ENCODE measurements around the gene MAP3K10. TPM values are rescaled to one million over a fixed set of nuclear protein-coding genes. Genes with fewer than 3 reads are reported as not detected.
A peak's percentile ranks its signal among the peaks of the same experiment; 100 is the strongest.

MAP3K10 gene
- total and polyA plus RNA-seq, 2 of the 13 experiments (the other 11 are each of a cell fraction or from before 2014, with no cell fraction given), result 3.4 to 5.0 TPM

DNA sequence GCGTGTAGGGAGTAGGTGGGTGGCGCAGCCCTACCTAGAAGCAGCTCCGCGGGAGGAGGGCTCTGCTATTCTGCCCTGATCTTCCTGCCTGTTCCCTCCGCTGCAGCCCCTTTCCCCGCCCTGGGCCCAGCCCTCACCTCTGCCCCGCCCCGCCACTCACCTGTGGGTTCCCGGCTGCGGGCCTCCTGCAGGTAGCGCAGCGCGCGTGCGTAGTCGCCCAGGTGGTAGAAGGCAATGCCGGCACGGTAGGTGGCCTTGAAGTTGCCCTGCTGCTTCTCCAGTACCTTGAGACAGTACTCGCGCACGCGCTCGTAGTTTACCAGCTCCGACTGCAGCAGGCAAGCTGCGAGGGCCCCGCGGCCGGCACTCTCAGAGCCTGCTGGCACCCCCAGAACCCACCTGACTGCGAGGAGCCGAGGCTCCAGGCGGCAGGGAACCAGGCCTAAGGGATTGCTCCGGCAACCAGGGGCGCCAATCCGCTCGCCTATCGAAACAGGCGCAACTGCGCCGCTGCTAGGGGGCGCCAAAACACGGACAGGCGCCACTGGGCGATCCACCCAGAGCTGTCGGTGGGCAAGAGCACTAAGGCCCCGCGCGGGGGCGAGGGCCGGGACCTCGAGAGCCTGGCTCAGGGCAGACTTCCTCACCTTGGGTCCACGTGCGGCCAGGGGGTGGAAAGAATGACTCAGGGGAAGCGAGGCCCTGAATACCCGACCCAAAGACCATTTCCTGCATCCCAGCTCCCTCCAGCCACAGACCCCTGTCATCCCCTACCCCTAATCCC lies 26.0 kb downstream of the MAP3K10 start:
- H3K36me3 ChIP-seq (replicated peaks in 1 of 2; ENCODE audit: control insufficient read depth in 1 of 2, insufficient read depth in 2 of 2, low read length in 2 of 2), result no peaks in the 10 kb centered on the region
- H3K27ac ChIP-seq (ENCODE audit: extremely low read length, insufficient read depth, low read length), result no peak overlapping the region
- H2AFZ ChIP-seq (ENCODE audit: low read length), result no peak overlapping the region
- DNase-seq (ENCODE audit: low spot score) (no peak), FAIRE-seq (no peak), ATAC-seq (peak; percentile 41)
- H3K27me3 ChIP-seq (ENCODE audit: control insufficient read depth in 1 of 2, insufficient read depth in 2 of 2, low read length in 2 of 2), result peaks cover 0 to 7% of the 10 kb centered on the region in 2 experiments; a peak in 1 of 5 replicates
- in situ Hi-C loops (cut with HindIII; ENCODE audit: extremely low pct_ligation_motif_present, low pct_unique_long_range_greater_than_20kb) (no loop called here), intact Hi-C loops (cut with micrococcal nuclease; ENCODE audit: unreplicated experiment) (no loop called here)
- H3K9ac ChIP-seq (ENCODE audit: insufficient read depth, low read depth, low read length), result no peak overlapping the region
- POLR2A ChIA-PET, result no interaction called here
- H3K4me1 ChIP-seq (ENCODE audit: insufficient read depth, low read length), result peaks cover 7% of the 10 kb centered on the region
- no peaks in the 10 kb centered on the region for H3K79me2 ChIP-seq (ENCODE audit: insufficient read depth, low read length)
- WGBS (ENCODE audit: low lambda C conversion rate), result 75% methylated on average over 27 of the region's 54 CpGs
- no peak overlapping the region for H3K4me3 ChIP-seq (replicated peaks in 1 of 3; ENCODE audit: insufficient read depth in 1 of 3, low read depth in 2 of 3, low read length in 3 of 3)
- H4K20me1 ChIP-seq (ENCODE audit: insufficient read depth, low read length), result no peaks in the 10 kb centered on the region
- no TSS peak for BruUV-seq (replicated peaks)
- CTCF ChIA-PET (ENCODE audit: low intra/inter-chr PET ratio, low total read pairs), result no interaction called here
- no peaks in the 10 kb centered on the region for H3K9me3 ChIP-seq (ENCODE audit: low read length)
- no peak overlapping the region for H3K4me2 ChIP-seq (ENCODE audit: low read depth, low read length)
- TF ChIP-seq ZBTB7B (CRISPR knock-in tag; IDR thresholded peaks at IDR 0.05) (peak; percentile 39; the same call in 1 of the 2 replicates), POLR2A (IDR thresholded peaks at IDR 0.05; ENCODE audit: insufficient read depth in 1 of 2, low read depth in 2 of 2, low read length in 2 of 2) (no peak), POGZ (CRISPR knock-in tag; IDR thresholded peaks at IDR 0.05) (0 out of 2 replicates have a peak, but pooled peaks have one; percentile 38), KDM2A (CRISPR knock-in tag; IDR thresholded peaks at IDR 0.05; ENCODE audit: borderline replicate concordance, low read depth) (peak; percentile 50; the same call in 1 of the 2 replicates), ZBTB38 (CRISPR knock-in tag; IDR thresholded peaks at IDR 0.05) (peak; percentile 79), RXRA (CRISPR knock-in tag; IDR thresholded peaks at IDR 0.05) (peak; percentile 40; the same call in 1 of the 2 replicates), ZNF678 (CRISPR knock-in tag; IDR thresholded peaks at IDR 0.05) (no peak), ZMYM4 (CRISPR knock-in tag; IDR thresholded peaks at IDR 0.05) (0 out of 2 replicates have a peak, but pooled peaks have one; percentile 17), ZNF569 (CRISPR knock-in tag; IDR thresholded peaks at IDR 0.05; ENCODE audit: borderline replicate concordance) (no peak), MYC (CRISPR knock-in tag; IDR thresholded peaks at IDR 0.05; ENCODE audit: borderline replicate concordance) (0 out of 2 replicates have a peak, but pooled peaks have one; percentile 18)
- TF ChIP-seq, protein P1, sequence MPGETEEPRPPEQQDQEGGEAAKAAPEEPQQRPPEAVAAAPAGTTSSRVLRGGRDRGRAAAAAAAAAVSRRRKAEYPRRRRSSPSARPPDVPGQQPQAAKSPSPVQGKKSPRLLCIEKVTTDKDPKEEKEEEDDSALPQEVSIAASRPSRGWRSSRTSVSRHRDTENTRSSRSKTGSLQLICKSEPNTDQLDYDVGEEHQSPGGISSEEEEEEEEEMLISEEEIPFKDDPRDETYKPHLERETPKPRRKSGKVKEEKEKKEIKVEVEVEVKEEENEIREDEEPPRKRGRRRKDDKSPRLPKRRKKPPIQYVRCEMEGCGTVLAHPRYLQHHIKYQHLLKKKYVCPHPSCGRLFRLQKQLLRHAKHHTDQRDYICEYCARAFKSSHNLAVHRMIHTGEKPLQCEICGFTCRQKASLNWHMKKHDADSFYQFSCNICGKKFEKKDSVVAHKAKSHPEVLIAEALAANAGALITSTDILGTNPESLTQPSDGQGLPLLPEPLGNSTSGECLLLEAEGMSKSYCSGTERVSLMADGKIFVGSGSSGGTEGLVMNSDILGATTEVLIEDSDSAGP (CRISPR knock-in tag; IDR thresholded peaks at IDR 0.05; ENCODE audit: borderline replicate concordance), result peak; percentile 33; the same call in 1 of the 2 replicates
- TF ChIP-seq, protein P2, sequence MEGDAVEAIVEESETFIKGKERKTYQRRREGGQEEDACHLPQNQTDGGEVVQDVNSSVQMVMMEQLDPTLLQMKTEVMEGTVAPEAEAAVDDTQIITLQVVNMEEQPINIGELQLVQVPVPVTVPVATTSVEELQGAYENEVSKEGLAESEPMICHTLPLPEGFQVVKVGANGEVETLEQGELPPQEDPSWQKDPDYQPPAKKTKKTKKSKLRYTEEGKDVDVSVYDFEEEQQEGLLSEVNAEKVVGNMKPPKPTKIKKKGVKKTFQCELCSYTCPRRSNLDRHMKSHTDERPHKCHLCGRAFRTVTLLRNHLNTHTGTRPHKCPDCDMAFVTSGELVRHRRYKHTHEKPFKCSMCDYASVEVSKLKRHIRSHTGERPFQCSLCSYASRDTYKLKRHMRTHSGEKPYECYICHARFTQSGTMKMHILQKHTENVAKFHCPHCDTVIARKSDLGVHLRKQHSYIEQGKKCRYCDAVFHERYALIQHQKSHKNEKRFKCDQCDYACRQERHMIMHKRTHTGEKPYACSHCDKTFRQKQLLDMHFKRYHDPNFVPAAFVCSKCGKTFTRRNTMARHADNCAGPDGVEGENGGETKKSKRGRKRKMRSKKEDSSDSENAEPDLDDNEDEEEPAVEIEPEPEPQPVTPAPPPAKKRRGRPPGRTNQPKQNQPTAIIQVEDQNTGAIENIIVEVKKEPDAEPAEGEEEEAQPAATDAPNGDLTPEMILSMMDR (CRISPR knock-in tag; IDR thresholded peaks at IDR 0.05), result peak; percentile 75
- TF ChIP-seq, protein P3, sequence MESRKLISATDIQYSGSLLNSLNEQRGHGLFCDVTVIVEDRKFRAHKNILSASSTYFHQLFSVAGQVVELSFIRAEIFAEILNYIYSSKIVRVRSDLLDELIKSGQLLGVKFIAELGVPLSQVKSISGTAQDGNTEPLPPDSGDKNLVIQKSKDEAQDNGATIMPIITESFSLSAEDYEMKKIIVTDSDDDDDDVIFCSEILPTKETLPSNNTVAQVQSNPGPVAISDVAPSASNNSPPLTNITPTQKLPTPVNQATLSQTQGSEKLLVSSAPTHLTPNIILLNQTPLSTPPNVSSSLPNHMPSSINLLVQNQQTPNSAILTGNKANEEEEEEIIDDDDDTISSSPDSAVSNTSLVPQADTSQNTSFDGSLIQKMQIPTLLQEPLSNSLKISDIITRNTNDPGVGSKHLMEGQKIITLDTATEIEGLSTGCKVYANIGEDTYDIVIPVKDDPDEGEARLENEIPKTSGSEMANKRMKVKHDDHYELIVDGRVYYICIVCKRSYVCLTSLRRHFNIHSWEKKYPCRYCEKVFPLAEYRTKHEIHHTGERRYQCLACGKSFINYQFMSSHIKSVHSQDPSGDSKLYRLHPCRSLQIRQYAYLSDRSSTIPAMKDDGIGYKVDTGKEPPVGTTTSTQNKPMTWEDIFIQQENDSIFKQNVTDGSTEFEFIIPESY (CRISPR knock-in tag; IDR thresholded peaks at IDR 0.05), result peak; percentile 98
- TF ChIP-seq, protein P4, sequence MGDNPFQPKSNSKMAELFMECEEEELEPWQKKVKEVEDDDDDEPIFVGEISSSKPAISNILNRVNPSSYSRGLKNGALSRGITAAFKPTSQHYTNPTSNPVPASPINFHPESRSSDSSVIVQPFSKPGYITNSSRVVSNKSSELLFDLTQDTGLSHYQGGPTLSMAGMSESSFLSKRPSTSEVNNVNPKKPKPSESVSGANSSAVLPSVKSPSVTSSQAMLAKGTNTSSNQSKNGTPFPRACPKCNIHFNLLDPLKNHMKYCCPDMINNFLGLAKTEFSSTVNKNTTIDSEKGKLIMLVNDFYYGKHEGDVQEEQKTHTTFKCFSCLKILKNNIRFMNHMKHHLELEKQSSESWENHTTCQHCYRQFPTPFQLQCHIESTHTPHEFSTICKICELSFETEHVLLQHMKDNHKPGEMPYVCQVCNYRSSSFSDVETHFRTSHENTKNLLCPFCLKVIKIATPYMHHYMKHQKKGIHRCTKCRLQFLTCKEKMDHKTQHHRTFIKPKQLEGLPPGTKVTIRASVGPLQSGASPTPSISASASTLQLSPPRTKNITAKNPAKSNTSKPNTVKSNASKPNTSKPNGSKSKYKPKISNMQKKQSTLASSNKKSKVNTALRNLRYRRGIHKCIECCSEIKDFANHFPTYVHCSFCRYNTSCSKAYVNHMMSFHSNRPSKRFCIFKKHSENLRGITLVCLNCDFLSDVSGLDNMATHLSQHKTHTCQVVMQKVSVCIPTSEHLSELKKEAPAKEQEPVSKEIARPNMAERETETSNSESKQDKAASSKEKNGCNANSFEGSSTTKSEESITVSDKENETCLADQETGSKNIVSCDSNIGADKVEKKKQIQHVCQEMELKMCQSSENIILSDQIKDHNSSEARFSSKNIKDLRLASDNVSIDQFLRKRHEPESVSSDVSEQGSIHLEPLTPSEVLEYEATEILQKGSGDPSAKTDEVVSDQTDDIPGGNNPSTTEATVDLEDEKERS (CRISPR knock-in tag; IDR thresholded peaks at IDR 0.05), result 0 out of 2 replicates have a peak, but pooled peaks have one; percentile 24

Measured in HepG2 (cell line).